Stomach smooth muscle (tissue), 2 donors: ENCODE data around the gene PCDHA7.
"Not testable (repeated sequence)": the region's sequence is repeated elsewhere in the genome, so short reads cannot be mapped to it uniquely, and the experiment has no call there.

Experiments
- H3K27ac ChIP-seq: one replicate; pipeline ENCODE4 v1.7.0; 2013; ENCODE audit warnings: mild to moderate bottlenecking, low read length, inconsistent platforms
- H3K27me3 ChIP-seq, 2 donors: one replicate each; pipeline ENCODE4 v1.7.0; 2013; ENCODE audit warnings: low read length in 2 of 2; ENCODE audit not compliant: insufficient read depth in 2 of 2, control insufficient read depth in 1 of 2
- H3K36me3 ChIP-seq, 2 donors: one replicate each; pipeline ENCODE4 v1.7.0; 2013; ENCODE audit warnings: low read length in 2 of 2; ENCODE audit not compliant: control insufficient read depth in 2 of 2, insufficient read depth in 2 of 2
- H3K4me1 ChIP-seq: one replicate; pipeline ENCODE4 v1.7.0; 2013; ENCODE audit warnings: low read length; ENCODE audit not compliant: control insufficient read depth, insufficient read depth
- H3K4me3 ChIP-seq, 2 donors: one replicate each; pipeline ENCODE4 v1.7.0; 2013; ENCODE audit warnings: low read length in 2 of 2
- H3K9ac ChIP-seq, 2 donors: one replicate each; pipeline ENCODE4 v1.7.0; 2013; ENCODE audit warnings: low read length in 2 of 2, mild to moderate bottlenecking in 1 of 2
- H3K9me3 ChIP-seq, 2 donors: one replicate each; pipeline ENCODE4 v1.7.0; 2013; ENCODE audit warnings: low read length in 2 of 2; ENCODE audit not compliant: control insufficient read depth in 2 of 2
- donor health status: healthy.
- donor health status: Pancreatic carcinoma.

The PCDHA7 gene

DNA sequence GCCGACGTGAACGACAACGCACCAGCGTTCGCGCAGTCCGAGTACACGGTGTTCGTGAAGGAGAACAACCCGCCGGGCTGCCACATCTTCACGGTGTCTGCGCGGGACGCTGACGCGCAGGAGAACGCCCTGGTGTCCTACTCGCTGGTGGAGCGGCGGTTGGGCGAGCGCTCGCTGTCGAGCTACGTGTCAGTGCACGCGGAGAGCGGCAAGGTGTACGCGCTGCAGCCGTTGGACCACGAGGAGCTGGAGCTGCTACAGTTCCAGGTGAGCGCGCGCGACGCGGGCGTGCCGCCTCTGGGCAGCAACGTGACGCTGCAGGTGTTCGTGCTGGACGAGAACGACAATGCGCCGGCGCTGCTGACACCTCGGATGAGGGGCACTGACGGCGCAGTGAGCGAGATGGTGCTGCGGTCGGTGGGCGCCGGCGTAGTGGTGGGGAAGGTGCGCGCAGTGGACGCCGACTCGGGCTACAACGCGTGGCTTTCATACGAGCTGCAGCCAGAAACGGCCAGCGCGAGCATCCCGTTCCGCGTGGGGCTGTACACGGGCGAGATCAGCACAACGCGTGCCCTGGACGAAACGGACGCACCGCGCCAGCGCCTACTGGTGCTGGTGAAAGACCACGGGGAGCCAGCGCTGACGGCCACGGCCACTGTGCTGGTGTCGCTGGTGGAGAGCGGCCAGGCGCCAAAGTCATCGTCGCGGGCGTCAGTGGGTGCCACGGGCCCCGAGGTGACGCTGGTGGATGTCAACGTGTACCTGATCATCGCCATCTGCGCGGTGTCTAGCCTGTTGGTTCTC is 16.0 kb downstream of the PCDHA7 start:
- not testable (repeated sequence) for H3K36me3 ChIP-seq, H3K4me1 ChIP-seq, H3K9ac ChIP-seq, H3K27ac ChIP-seq, H3K4me3 ChIP-seq
- Histone ChIP-seq H3K9me3 (peaks cover 0 to 10% of the 10 kb centered on the region in 2 donors), H3K27me3 (peaks cover 0 to 25% of the 10 kb centered on the region in 2 donors)

DNA sequence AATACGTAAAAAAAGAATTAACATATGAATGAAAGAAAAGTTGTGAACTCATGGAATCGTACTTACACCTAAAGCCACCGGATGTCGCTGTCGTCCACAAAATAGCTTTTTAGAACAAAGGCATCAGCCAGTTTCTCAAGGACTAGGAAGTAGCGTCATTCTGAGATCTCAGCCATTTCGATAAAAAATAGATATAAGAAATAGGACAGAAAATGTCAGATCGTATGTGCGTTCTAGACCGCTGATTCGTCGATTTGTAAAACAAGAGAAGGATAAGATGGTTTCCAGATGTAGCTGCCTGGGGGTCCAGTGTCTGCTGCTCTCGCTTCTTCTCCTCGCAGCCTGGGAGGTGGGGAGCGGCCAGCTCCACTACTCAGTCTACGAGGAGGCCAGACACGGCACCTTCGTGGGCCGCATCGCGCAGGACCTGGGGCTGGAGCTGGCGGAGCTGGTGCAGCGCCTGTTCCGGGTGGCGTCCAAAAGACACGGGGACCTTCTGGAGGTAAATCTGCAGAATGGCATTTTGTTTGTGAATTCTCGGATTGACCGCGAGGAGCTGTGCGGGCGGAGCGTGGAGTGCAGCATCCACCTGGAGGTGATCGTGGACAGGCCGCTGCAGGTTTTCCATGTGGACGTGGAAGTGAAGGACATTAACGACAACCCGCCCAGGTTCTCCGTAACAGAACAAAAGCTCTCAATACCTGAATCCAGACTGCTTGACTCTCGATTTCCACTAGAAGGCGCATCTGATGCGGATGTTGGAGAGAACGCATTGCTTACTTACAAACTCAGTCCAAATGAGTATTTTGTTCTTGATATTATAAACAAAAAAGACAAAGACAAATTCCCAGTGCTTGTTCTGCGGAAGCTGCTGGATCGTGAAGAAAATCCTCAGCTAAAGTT is 22.0 kb downstream of the PCDHA7 start, which contains the start of gene PCDHA10:
Gene PCDHA10, plus strand, starts transcription at position 126 of the 903 bp plus-strand sequence. Its CDS starts 152 bp downstream, at position 278.
- peaks cover 2 to 15% of the 10 kb centered on the region in 2 donors for H3K27me3 ChIP-seq
- H3K9me3 ChIP-seq = peaks cover 2 to 22% of the 10 kb centered on the region in 2 donors
- H3K4me3 ChIP-seq = no peak within 1 kb of the TSS
- H3K27ac ChIP-seq = no peak within 1 kb of the TSS
- no peaks in the 10 kb centered on the region for H3K36me3 ChIP-seq
- H3K4me1 ChIP-seq = no peaks in the 10 kb centered on the region
- H3K9ac ChIP-seq = no peak within 1 kb of the TSS

DNA sequence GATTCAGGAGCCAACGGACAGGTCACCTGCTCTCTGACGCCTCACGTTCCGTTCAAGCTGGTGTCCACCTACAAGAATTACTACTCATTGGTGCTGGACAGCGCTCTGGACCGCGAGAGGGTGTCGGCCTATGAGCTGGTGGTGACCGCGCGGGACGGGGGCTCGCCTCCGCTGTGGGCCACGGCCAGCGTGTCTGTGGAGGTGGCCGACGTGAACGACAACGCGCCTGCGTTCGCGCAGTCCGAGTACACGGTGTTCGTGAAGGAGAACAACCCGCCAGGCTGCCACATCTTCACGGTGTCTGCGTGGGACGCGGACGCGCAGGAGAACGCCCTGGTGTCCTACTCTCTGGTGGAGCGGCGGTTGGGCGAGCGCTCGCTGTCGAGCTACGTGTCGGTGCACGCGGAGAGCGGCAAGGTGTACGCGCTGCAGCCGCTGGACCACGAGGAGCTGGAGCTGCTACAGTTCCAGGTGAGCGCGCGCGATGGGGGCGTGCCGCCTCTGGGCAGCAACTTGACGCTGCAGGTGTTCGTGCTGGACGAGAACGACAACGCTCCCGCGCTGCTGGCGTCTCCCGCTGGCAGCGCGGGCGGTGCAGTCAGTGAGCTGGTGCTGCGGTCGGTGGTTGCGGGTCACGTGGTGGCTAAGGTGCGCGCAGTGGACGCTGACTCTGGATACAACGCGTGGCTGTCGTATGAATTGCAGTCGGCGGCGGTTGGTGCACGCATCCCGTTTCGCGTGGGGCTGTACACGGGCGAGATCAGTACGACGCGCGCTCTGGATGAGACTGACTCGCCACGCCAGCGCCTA is 23.3 kb downstream of the PCDHA7 start:
- H3K27ac ChIP-seq = no peak overlapping the region
- H3K4me3 ChIP-seq = no peak overlapping the region
- peaks cover 7 to 15% of the 10 kb centered on the region in 2 donors for H3K27me3 ChIP-seq
- H3K36me3 ChIP-seq = no peaks in the 10 kb centered on the region
- H3K4me1 ChIP-seq = no peaks in the 10 kb centered on the region
- peaks cover 11 to 36% of the 10 kb centered on the region in 2 donors for H3K9me3 ChIP-seq
- H3K9ac ChIP-seq = no peak overlapping the region

DNA sequence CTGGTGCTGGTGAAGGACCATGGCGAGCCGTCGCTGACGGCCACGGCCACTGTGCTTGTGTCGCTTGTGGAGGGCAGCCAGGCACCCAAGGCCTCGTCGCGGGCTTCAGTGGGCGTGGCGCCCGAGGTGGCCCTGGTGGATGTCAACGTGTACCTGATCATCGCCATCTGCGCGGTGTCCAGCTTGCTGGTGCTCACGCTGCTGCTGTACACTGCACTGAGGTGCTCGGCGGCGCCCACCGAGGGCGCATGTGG is 23.8 kb downstream of the PCDHA7 start:
- Histone ChIP-seq H3K27ac (no peak overlapping the region), H3K4me1 (no peaks in the 10 kb centered on the region), H3K9me3 (peaks cover 11 to 41% of the 10 kb centered on the region in 2 donors), H3K9ac (no peak overlapping the region), H3K27me3 (peaks cover 7 to 16% of the 10 kb centered on the region in 2 donors), H3K4me3 (no peak overlapping the region), H3K36me3 (no peaks in the 10 kb centered on the region)

DNA sequence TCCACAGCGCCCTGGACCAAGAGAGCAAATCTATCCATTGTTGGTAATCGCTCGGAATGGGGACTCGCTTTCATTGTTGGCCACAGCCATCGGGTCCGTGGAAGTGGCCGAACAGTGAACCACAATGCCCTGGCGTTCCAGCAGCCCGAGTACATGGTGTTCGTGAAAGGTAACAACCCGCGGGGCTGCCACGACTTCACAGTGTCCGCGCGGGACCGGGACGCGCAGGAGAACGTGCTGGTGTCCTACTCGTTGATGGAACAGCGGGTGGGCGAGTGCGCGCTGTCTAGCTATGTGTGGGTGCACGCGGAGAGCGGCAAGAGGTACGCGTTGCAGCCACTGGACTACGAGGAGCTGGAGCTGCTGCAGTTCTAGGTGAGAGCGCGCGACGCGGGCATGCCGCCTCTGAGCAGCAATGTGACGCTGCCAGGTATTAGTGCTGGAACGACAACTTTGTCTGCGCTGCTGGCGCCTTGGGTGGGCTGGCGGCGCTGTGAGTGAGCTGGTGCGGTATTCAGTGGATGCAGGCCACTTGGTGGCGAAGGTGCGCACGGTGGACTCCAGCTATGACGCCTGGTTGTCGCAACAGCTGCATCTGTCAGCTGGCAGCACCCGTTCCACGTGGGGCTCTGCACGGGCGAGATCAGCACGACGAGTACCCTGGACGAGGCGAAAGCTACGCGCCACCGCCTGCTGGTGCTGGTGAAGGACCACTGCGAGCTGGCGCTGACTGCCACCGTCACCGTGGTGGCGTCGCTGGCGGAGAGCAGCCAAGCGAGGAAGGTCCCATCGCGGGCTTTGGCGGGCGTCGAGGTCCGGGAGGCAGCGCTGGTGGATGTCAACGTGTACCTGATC is 28.6 kb downstream of the PCDHA7 start:
- Histone ChIP-seq H3K27me3 (peaks cover 5 to 6% of the 10 kb centered on the region in 2 donors), H3K4me3 (no peak overlapping the region), H3K36me3 (no peaks in the 10 kb centered on the region), H3K4me1 (no peaks in the 10 kb centered on the region), H3K9me3 (peaks cover 9 to 30% of the 10 kb centered on the region in 2 donors), H3K27ac (no peak overlapping the region), H3K9ac (no peak overlapping the region)

- no peak within 1 kb of the TSS for H3K27ac ChIP-seq
- H3K27me3 ChIP-seq = peaks cover 4 to 24% of the 10 kb centered on the region in 2 donors
- no peak within 1 kb of the TSS for H3K4me3 ChIP-seq
- H3K4me1 ChIP-seq = no peaks in the 10 kb centered on the region
- H3K9me3 ChIP-seq = peaks cover 8 to 21% of the 10 kb centered on the region in 2 donors
- H3K36me3 ChIP-seq = no peaks in the 10 kb centered on the region
- H3K9ac ChIP-seq = no peak within 1 kb of the TSS
Measured at GRCh38 chr5:140868721-140869554, 34.9 kb downstream of the PCDHA7 start, which contains the start of gene PCDHA11. PCDHA11 (plus strand) TSS chr5:140868957; CDS start chr5:140869104, 147 bp downstream.

- Histone ChIP-seq H3K4me1 (no peaks in the 10 kb centered on the region), H3K9ac (no peak overlapping the region), H3K4me3 (no peak overlapping the region), H3K27ac (no peak overlapping the region), H3K36me3 (no peaks in the 10 kb centered on the region), H3K9me3 (peaks cover 8 to 21% of the 10 kb centered on the region in 2 donors), H3K27me3 (peaks cover 4 to 24% of the 10 kb centered on the region in 2 donors)
Measured at GRCh38 chr5:140869555-140869886, 35.5 kb downstream of the PCDHA7 start.

GRCh38 chr5:140870221-140871201 is 36.4 kb downstream of the PCDHA7 start:
- H3K36me3 ChIP-seq = no peaks in the 10 kb centered on the region
- peaks cover 4 to 27% of the 10 kb centered on the region in 2 donors for H3K27me3 ChIP-seq
- H3K9me3 ChIP-seq = peaks cover 12 to 21% of the 10 kb centered on the region in 2 donors
- H3K4me1 ChIP-seq = no peaks in the 10 kb centered on the region
- no peak overlapping the region for H3K27ac ChIP-seq
- H3K9ac ChIP-seq = no peak overlapping the region
- no peak overlapping the region for H3K4me3 ChIP-seq
